Measurements from ENCODE around the gene NUDT7. TPM values are rescaled to one million over a fixed set of nuclear protein-coding genes. Genes with fewer than 3 reads are reported as not detected.

Gene NUDT7
- total and polyA plus RNA-seq, 9 of the 15 experiments (the other 6 are each of a cell fraction or from before 2014, with no cell fraction given) = 5.6 to 24.2 (median 10.5) TPM

- TF ChIP-seq ETV5 (CRISPR knock-in tag; IDR thresholded peaks at IDR 0.05; ENCODE audit: low read depth) (0 out of 2 replicates have a peak, but pooled peaks have one; percentile 14), ESRRA (IDR thresholded peaks at IDR 0.05; ENCODE audit: borderline replicate concordance, low read depth) (peak; percentile 88; the same call in 1 of the 2 replicates), CHD7 (IDR thresholded peaks at IDR 0.05; ENCODE audit: low read depth, low read length) (no peak), BRCA1 (IDR thresholded peaks at IDR 0.05) (no peak), BRCA1 (CRISPR knock-in tag; IDR thresholded peaks at IDR 0.05) (no peak), TCF7 (IDR thresholded peaks at IDR 0.05; ENCODE audit: borderline replicate concordance) (no peak), PRDM10 (IDR thresholded peaks at IDR 0.05; ENCODE audit: partially characterized antibody) (peak; percentile 95)
These were observed at the start of gene NUDT7 (continued) for GRCh38 chr16:77722309-77723107.

Data from K562 (cell line).